A375 (cell line): ENCODE results near the gene CC2D1B. TPM values are rescaled to one million over a fixed set of nuclear protein-coding genes. Genes with fewer than 3 reads are reported as not detected.

Experiments
- total RNA-seq: library from RNA; depleted of rRNA; stranded (reverse); fragments of >200 nt; shearing (Covaris generic); gene quantifications from 2 replicates; pipeline ENCODE4 v1.2.3, GENCODE V29; 2014; rRNA removed

The CC2D1B gene
- 37.4 TPM in 2 replicates for total RNA-seq

GRCh38 chr1:52365746-52366516 lies at the start of gene CC2D1B:
Gene CC2D1B, minus strand, starts transcription at chr1:52366205. Its CDS starts 1,585 bp downstream, at chr1:52364620.

GRCh38 chr1:52404116-52404974 lies 38.3 kb upstream of the CC2D1B start, which contains the start of the genes ORC1 and PRPF38A:
Gene ORC1, minus strand, starts transcription at chr1:52404423. Its CDS starts 2,200 bp downstream, at chr1:52402223.
Gene PRPF38A, plus strand, starts transcription at chr1:52404602. Its CDS starts 148 bp downstream, at chr1:52404750.

Other genes starting within 250 kb of the CC2D1B start
- gene ZFYVE9, start 224.1 kb downstream of the CC2D1B start, total RNA-seq = 16.3 and 17.7 TPM in 2 replicates
- gene ORC1, start 38.2 kb upstream of the CC2D1B start, total RNA-seq = 20.3 and 26.4 TPM in 2 replicates
- 32.0 and 33.9 TPM in 2 replicates for gene PRPF38A, start 38.4 kb upstream of the CC2D1B start, total RNA-seq
- gene TUT4, start 186.9 kb upstream of the CC2D1B start, total RNA-seq = 39.6 and 40.9 TPM in 2 replicates
- 3.2 and 5.7 TPM in 2 replicates for gene GPX7, start 236.2 kb upstream of the CC2D1B start, total RNA-seq